DMS114 treated with DMSO at 0.1 percent for 48 hours (cell line): ENCODE results near the gene SDHAF3.
"Not testable (repeated sequence)": the region's sequence is repeated elsewhere in the genome, so short reads cannot be mapped to it uniquely, and the experiment has no call there.

Source experiments
- DNase-seq: peaks from one replicate; lab custom pipeline; 2025; ENCODE audit not compliant: unreplicated experiment; lab: John Stamatoyannopoulos, UW

SDHAF3 gene

DNA sequence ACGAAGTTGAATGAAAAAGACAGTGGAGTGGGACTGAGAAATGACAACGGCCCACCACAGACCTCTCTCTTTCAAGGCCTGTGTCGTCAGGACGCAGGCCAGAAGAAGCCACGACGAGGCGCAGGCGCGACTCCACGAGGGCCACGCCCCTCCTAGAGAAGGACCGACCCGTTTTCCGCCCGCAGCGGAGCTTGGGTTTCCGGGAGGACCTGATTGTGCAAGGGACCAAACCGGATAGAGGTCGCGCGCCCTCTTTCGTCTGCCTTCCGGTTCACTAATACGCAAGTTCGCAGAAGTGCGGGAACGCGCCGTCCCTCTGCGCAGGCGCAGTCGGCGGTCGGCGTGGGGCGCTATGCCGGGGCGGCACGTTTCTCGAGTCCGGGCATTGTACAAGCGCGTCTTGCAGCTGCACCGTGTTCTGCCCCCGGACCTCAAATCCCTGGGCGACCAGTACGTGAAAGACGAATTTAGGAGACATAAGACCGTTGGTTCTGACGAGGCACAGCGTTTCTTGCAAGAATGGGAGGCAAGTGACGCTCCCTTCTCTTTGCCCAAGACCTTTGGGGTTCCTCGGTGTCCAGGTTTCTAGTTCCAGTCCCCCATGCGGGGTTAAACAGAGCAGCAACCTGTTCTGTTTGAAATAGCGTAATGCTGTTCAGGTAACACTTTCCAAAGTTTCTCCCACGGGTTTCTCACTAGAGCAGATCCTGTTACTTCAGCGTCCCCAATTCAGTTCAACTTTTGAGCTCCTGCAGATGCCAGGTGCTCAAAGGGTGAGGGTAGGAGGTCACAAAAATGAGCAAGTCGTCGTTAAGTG, at the start of gene SDHAF3:
TSS of gene SDHAF3 (plus strand) at position 327 of the 817 bp plus-strand sequence. CDS start at position 353, 26 bp downstream.
- DNase-seq: peak; percentile 93

GRCh38 chr7:97072025-97072424, 45.5 kb upstream of the SDHAF3 start:
- not testable (repeated sequence) for DNase-seq

DNA sequence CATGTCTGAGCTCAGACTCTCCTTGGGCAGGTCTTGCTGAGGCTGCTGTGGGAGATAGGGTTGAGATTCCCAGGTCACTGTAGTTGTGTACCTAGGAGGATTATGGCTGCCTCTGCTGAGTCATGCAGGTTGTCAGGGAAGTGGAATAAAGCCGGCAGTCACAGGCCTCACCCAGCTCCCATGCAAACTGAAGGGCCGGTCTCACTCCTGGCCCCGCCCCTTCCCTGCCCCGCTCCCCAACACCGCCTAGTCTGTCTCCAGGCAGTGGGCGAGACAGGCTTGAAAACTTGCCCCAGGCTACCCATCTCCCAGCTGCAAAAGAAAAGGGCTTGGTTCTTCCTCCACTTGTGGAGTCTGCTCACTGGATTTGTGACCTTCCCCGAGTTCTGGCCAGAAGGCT, 41.6 kb upstream of the SDHAF3 start:
- no peak for DNase-seq

DNA sequence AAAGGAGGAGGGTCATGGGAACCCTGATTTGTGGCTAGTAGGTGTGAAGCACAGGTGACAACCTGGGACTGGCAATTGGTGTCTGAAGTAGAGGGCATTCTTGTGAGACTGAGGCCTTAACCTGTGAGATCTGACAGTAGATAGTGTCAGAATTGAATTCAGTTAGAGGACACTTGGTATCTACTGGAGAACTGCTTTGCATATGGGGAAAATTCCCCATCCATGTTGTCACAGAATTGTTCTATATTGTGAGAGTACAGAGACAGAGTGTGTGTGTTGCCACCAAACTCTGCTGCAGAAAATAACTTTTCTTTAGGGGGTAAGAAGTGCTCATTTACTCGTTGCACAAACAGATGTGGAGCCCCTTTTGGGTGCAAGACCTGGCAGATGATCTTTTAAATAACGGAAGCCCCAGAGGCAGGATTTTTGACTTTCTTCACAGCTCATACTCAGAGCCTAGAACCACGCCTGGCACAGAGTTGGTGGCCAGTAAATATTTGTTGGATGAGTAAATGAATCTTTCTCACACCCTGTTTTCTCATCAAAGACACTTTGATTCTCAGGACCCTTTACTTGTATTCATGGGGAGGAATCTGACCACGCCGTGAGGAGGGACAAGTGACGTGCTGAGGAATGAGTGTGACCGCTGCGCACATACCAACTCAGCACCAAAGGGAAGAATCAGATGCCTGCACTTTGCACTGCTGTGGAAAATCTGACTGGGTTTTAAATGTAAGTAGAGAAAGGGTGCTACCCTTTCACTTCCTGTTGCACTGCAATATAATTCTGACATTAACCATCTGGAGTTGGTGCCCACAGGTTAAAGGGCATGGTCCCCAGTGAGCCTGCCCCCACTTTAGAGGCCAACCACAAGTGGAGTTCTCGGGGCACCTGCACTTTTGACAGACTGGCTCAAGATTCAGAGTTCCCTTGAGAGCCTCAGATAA, 39.2 kb upstream of the SDHAF3 start:
- no peak for DNase-seq

DNA sequence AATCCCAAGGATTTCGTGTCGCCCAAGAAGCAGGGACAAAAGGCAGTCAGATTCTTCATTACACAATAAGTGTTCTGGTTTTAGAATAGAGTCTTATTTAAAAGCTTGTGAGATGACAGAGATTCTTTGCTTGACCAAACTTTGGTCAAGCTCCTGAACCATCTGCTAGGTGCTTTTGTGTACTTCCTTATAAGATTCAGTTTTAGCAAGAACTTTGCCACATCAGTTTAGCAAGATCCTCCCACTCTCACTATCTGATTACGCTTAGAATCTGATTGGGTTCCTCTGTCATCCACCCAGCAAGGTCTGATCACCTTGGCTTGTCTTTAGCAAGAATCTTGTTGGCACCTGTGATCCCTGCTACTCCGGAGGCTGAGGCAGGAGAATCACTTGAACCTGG, 38.2 kb upstream of the SDHAF3 start:
- no peak for DNase-seq

- no peak for DNase-seq
These were observed 35.8 kb upstream of the SDHAF3 start for GRCh38 chr7:97081521-97082300.

- no peak for DNase-seq
These were observed 29.1 kb upstream of the SDHAF3 start for GRCh38 chr7:97088364-97088763.

GRCh38 chr7:97089771-97090170, 27.7 kb upstream of the SDHAF3 start:
- no peak for DNase-seq

- no peak for DNase-seq
These were observed 26.6 kb upstream of the SDHAF3 start for GRCh38 chr7:97090761-97091353.

GRCh38 chr7:97094284-97094930, 23.1 kb upstream of the SDHAF3 start:
- no peak for DNase-seq

DNA sequence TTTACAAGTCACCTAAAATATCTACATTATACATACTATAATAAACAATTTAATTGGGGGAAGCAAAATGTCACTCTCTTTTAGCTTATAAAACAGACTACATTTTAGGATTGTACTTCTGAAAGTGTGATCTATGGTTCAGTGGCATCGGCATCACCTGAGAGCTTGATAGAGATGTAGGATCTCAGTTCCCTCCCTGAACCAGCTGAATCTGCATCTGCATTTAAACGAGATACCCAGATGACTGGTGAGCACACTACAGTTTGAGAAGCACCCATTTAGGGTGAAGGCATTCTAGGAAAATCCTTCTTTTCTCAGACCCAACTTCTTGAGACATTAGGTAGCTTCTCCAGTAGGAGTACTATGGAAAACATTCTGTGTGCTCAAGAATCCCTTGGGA, 21.5 kb upstream of the SDHAF3 start:
- no peak for DNase-seq

DNA sequence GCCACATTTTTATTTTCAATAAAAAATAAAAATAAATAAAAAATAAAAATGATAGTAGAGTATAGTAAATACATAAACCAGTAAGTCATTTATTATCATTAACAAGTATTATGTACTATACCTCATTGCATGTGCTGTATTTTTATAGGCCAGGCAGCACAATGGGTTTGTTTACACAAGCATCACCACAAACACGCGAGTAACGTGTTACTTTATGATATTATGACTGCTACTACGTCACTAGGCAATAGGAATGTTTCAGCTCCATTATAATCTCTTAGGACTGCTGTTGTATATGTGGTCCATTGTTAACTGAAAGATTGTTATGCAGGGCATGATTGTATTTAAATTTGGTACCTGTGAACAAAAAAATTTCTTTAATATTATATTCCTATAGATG, 20.8 kb upstream of the SDHAF3 start:
- DNase-seq: no peak

DNA sequence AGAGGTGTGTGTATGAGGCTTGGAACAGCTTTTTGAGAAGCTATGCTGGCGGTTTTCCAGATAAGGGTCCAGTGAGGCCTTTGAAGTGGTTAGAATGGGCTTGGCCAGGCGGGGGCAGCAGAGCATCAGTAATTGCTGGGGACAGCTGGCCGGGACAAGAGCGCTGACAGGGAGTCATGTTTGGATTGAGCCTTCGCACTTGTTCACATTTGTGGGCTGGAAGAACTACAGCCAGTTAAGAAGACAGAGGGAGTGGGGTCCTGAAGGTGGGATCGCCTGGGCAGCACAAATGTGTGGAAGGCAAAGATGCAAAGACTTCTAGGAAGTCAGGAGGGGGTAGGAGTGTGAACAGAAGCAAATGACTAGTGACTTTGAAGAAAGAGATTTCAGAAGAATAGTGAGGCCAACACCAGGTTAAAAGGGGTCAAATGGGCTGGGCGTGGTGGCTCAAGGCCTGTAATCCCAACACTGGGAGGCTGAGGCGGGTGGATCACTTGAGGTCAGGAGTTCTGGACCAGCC, 12.7 kb upstream of the SDHAF3 start:
- peak; percentile 55 for DNase-seq

DNA sequence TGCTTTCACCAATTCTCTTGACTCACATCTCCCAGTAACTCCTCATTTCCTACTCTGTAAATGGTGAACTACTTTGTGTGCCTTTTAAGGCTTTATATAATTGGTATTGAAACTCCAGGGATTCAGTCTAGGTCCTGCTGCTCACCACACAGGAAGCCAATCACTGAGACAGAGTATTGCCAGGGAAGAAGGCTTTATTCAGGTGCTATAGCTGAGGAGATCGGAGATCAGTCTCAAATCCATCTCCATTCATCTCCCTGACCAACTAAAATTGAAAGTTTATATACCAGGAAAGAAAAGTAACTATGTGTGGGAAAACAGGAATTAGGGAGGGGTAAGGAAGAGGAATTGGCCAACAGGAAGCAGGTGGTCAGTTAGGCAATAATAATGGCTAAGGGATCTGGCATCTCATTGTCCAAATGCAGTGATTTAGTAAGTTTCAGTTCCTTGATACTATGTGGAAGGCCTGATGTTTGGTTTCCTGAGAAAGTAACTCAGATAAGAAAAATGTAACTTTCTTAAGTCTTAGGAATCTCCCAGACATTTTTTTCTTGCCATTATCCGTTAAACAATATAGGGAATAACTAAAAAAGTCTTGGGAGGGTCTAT, 10.2 kb upstream of the SDHAF3 start:
- DNase-seq: no peak

- no peak for DNase-seq
These were observed 1.2 kb upstream of the SDHAF3 start for GRCh38 chr7:97116308-97116707.

DNA sequence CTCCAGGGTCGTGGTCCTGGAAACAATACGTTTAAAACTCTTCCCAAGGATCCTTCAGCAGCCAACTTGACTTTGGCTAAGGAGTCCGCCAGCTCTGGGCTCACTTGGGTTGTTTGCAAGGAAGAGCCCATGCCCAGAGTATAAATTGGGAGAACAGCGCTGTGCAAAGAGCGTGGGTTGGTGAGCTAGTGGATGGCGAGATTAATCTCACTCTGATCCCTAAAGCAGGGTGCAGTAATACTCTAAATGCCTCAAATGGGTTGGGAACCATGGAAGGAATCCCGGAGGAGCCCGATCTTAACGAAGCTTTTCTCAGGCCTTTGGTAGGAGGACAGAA, 495 bp upstream of the SDHAF3 start:
- no peak for DNase-seq

DNA sequence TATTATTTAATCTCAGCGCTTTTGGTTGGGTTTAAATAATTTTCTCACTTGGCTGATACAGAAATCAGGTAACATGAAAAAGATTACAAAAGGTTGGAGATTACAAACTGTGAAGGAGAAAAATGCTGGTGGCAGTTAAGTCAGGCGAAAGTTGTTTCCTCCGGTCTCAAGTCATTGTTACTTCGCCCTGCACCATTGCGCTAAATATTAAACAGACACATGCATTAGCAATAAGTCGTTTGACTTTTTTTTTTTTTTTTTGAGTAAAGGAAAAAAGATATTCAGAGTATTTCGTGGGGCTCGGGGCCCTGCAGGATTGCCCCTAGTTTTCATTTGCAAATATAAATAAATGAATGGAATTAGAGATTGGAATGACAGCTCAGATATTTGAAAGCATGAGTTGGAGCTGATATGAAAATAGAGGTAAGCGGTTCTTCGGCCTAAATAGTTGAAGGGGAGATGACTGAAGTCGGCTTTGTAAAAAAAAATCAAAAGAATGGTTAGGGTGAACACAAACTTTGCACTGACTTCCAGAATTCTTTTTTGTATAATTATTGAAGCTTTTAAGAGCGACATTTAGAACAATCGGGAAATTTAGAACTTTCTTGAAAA, 914 bp downstream of the SDHAF3 start:
- DNase-seq: no peak

DNA sequence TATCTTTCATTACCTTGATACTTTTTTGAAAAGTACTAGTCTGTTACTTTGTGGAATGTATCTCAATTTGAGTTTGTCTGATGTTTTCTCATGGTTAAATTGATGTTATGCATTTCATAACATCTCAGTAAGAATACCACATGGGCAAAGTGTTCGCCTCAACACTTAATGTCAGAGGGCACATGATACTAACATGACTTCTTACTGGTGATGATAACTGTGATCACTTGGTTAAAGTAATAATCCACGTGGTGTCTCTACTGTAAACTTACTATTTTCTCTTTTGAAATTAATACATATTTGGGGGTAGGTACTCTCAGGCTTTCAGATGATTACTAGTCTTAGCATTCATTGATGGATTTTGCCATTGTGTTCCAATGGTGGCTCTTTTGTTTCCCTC, 2.2 kb downstream of the SDHAF3 start:
- no peak for DNase-seq

- no peak for DNase-seq
These were observed 3.4 kb downstream of the SDHAF3 start for GRCh38 chr7:97120713-97121457.
